HG03045 (cell line): Measurements from ENCODE around the gene ATXN7L1.
"Not testable (repeated sequence)": the region's sequence is repeated elsewhere in the genome, so short reads cannot be mapped to it uniquely, and the experiment has no call there.

Experiments
- ATAC-seq: cut with Tn5 transposase; IDR thresholded peaks from one replicate; pipeline ENCODE4 v1.9.1; 2021; ENCODE audit warnings: mild to moderate bottlenecking, moderate library complexity; ENCODE audit not compliant: unreplicated experiment

Gene ATXN7L1

GRCh38 chr7:105623906-105624305, 252.5 kb downstream of the ATXN7L1 start:
- no peak for ATAC-seq

- no peak for ATAC-seq
Observed at GRCh38 chr7:105623378-105623777, 253.0 kb downstream of the ATXN7L1 start.

GRCh38 chr7:105622106-105622731, 254.2 kb downstream of the ATXN7L1 start:
- ATAC-seq = no peak

GRCh38 chr7:105621617-105622016, 254.8 kb downstream of the ATXN7L1 start:
- no peak for ATAC-seq

GRCh38 chr7:105621176-105621575, 255.2 kb downstream of the ATXN7L1 start:
- no peak for ATAC-seq

GRCh38 chr7:105619590-105619989, 256.8 kb downstream of the ATXN7L1 start:
- ATAC-seq = no peak

GRCh38 chr7:105618016-105618296, 258.4 kb downstream of the ATXN7L1 start:
- no peak for ATAC-seq

- no peak for ATAC-seq
Observed at GRCh38 chr7:105617280-105618015, 259.0 kb downstream of the ATXN7L1 start.

- ATAC-seq = no peak
Observed at GRCh38 chr7:105614341-105614840, 262.0 kb downstream of the ATXN7L1 start.

GRCh38 chr7:105613611-105614330, 262.6 kb downstream of the ATXN7L1 start:
- no peak for ATAC-seq

GRCh38 chr7:105612806-105613205, 263.6 kb downstream of the ATXN7L1 start:
- ATAC-seq = no peak

GRCh38 chr7:105611856-105612775, 264.3 kb downstream of the ATXN7L1 start:
- no peak for ATAC-seq

- ATAC-seq = no peak
Observed at GRCh38 chr7:105610165-105610930, 266.1 kb downstream of the ATXN7L1 start.

- no peak for ATAC-seq
Observed at GRCh38 chr7:105602325-105603305, 273.8 kb downstream of the ATXN7L1 start.

GRCh38 chr7:105600720-105601550, 275.5 kb downstream of the ATXN7L1 start:
- ATAC-seq = no peak

- ATAC-seq = no peak
Observed at GRCh38 chr7:105599551-105599950, 276.8 kb downstream of the ATXN7L1 start.

GRCh38 chr7:105599080-105599479, 277.3 kb downstream of the ATXN7L1 start:
- not testable (repeated sequence) for ATAC-seq

GRCh38 chr7:105596866-105597265, 279.5 kb downstream of the ATXN7L1 start:
- ATAC-seq = no peak
